WTC11 (cell line): ENCODE data around the gene SGPL1. TPM values are rescaled to one million over a fixed set of nuclear protein-coding genes. Genes with fewer than 3 reads are reported as not detected.

Experiments used
- ATAC-seq: fragments of 200-7000 bp; cut with Tn5 transposase; 2 replicates; pipeline ENCODE4 v1.10.0; 2021; ENCODE audit warnings: mild to moderate bottlenecking, moderate library complexity
- CTCF ChIA-PET: fragments of 300-600 bp; sonication (Branson Sonifier 250); formaldehyde crosslinking; loops from one replicate; lab custom pipeline; 2021; ENCODE audit warnings: antibody characterized with exemption; lab: Charles Lee
- POLR2A ChIA-PET: fragments of 350-600 bp; sonication (Branson Sonifier 250); formaldehyde crosslinking; loops from one replicate; lab custom pipeline; 2021; ENCODE audit warnings: antibody characterized with exemption; lab: Charles Lee
- DNase-seq: peaks from one replicate; pipeline ENCODE4 v3.0.0; 2021; ENCODE audit warnings: low spot score
- H3K27ac Mint-ChIP-seq: 2 replicates; pipeline ENCODE4 v1.8.0; 2021; ENCODE audit warnings: mixed read lengths
- H3K27me3 Mint-ChIP-seq: 2 replicates; pipeline ENCODE4 v1.8.0; 2021; ENCODE audit warnings: low read depth, mild to moderate bottlenecking, moderate library complexity, mixed read lengths
- H3K36me3 Mint-ChIP-seq: 2 replicates; pipeline ENCODE4 v1.8.0; 2021; ENCODE audit warnings: mixed read lengths
- H3K4me1 Mint-ChIP-seq: 2 replicates; pipeline ENCODE4 v1.8.0; 2022; ENCODE audit warnings: mixed read lengths
- H3K4me3 Mint-ChIP-seq: 2 replicates; pipeline ENCODE4 v1.8.0; 2021; ENCODE audit warnings: mild to moderate bottlenecking, moderate library complexity, mixed read lengths
- H3K9me3 Mint-ChIP-seq: 2 replicates; pipeline ENCODE4 v1.8.0; 2021; ENCODE audit warnings: mixed read lengths
- CREM ChIP-seq: sonication (generic); formaldehyde crosslinking; IDR thresholded peaks from 2 replicates; pipeline ENCODE4 v1.8.1; 2022; ENCODE audit warnings: mild to moderate bottlenecking, missing genetic modification reagents, moderate library complexity
- ELF4 ChIP-seq: sonication (generic); formaldehyde crosslinking; IDR thresholded peaks from 2 replicates; pipeline ENCODE4 v1.8.1; 2022; ENCODE audit warnings: low read depth, mild to moderate bottlenecking, moderate library complexity, missing genetic modification reagents
- EMX1 ChIP-seq: fragments of 250-450 bp; sonication (Bioruptor Pico); IDR thresholded peaks from 2 replicates; pipeline ENCODE4 v1.8.0; 2021; ENCODE audit warnings: mild to moderate bottlenecking
- FOXP1 ChIP-seq: sonication (generic); formaldehyde crosslinking; IDR thresholded peaks from 2 replicates; pipeline ENCODE4 v1.8.0; 2022; ENCODE audit warnings: missing genetic modification reagents, mild to moderate bottlenecking, moderate library complexity, borderline replicate concordance
- GTF2I ChIP-seq: fragments of 250-450 bp; sonication (Bioruptor Pico); conservative IDR thresholded peaks from 2 replicates; pipeline ENCODE4 v1.4.0; 2021; ENCODE audit warnings: mild to moderate bottlenecking
- JAZF1 ChIP-seq: fragments of 250-450 bp; sonication (Bioruptor Pico); IDR thresholded peaks from 2 replicates; pipeline ENCODE4 v1.9.0; 2021; ENCODE audit warnings: moderate library complexity, mild to moderate bottlenecking, inconsistent platforms
- MAX ChIP-seq: sonication (generic); formaldehyde crosslinking; IDR thresholded peaks from 2 replicates; pipeline ENCODE4 v1.8.0; 2022; ENCODE audit warnings: mild to moderate bottlenecking, missing genetic modification reagents
- MXD4 ChIP-seq: fragments of 250-450 bp; sonication (Bioruptor Pico); IDR thresholded peaks from 2 replicates; pipeline ENCODE4 v1.8.0; 2021; ENCODE audit warnings: mild to moderate bottlenecking, moderate library complexity, borderline replicate concordance
- NFYB ChIP-seq: sonication (generic); formaldehyde crosslinking; conservative IDR thresholded peaks from 2 replicates; pipeline ENCODE4 v1.8.0; 2022; ENCODE audit warnings: low read depth, missing genetic modification reagents
- PRDM15 ChIP-seq: sonication (generic); formaldehyde crosslinking; IDR thresholded peaks from 2 replicates; pipeline ENCODE4 v1.8.0; 2022; ENCODE audit warnings: missing genetic modification reagents
- RORB ChIP-seq: fragments of 250-450 bp; sonication (Bioruptor Pico); IDR thresholded peaks from 2 replicates; pipeline ENCODE4 v1.9.0; 2021; ENCODE audit warnings: mild to moderate bottlenecking
- TEAD1 ChIP-seq: sonication (generic); formaldehyde crosslinking; IDR thresholded peaks from 2 replicates; pipeline ENCODE4 v1.8.0; 2022; ENCODE audit warnings: mild to moderate bottlenecking, missing genetic modification reagents
- USF1 ChIP-seq: sonication (generic); formaldehyde crosslinking; IDR thresholded peaks from 2 replicates; pipeline ENCODE4 v1.8.0; 2022; ENCODE audit warnings: mild to moderate bottlenecking, missing genetic modification reagents
- ZMAT4 ChIP-seq: fragments of 250-450 bp; sonication (Bioruptor Pico); IDR thresholded peaks from 2 replicates; pipeline ENCODE4 v1.9.0; 2021; ENCODE audit warnings: mild to moderate bottlenecking
- ZNF219 ChIP-seq: sonication (generic); formaldehyde crosslinking; IDR thresholded peaks from 2 replicates; pipeline ENCODE4 v1.8.0; 2023; ENCODE audit warnings: missing genetic modification reagents, mild to moderate bottlenecking, borderline replicate concordance
- ZNF263 ChIP-seq: sonication (generic); formaldehyde crosslinking; IDR thresholded peaks from 2 replicates; pipeline ENCODE4 v1.8.1; 2022; ENCODE audit warnings: low read depth, mild to moderate bottlenecking, moderate library complexity, missing genetic modification reagents
- ZNF317 ChIP-seq: sonication (generic); formaldehyde crosslinking; IDR thresholded peaks from 2 replicates; pipeline ENCODE4 v1.8.1; 2023; ENCODE audit warnings: low read depth, mild to moderate bottlenecking, moderate library complexity, missing genetic modification reagents, borderline replicate concordance
- ZNF396 ChIP-seq: fragments of 250-450 bp; sonication (Bioruptor Pico); IDR thresholded peaks from 2 replicates; pipeline ENCODE4 v1.8.0; 2021; ENCODE audit warnings: mild to moderate bottlenecking, moderate library complexity, borderline replicate concordance
- ZNF532 ChIP-seq: fragments of 250-450 bp; sonication (Bioruptor Pico); IDR thresholded peaks from 2 replicates; pipeline ENCODE4 v1.9.0; 2021; ENCODE audit warnings: mild to moderate bottlenecking, borderline replicate concordance
- total RNA-seq: library from RNA; stranded (reverse); gene quantifications from 3 replicates; pipeline ENCODE4 v1.2.3, GENCODE V29; 2021

Gene SGPL1
- total RNA-seq, 1 experiment from 2014 or later: 44.6 TPM

GRCh38 chr10:70805619-70806215 is 10.0 kb upstream of the SGPL1 start:
- peaks cover 17% of the 10 kb centered on the region for H3K9me3 Mint-ChIP-seq
- H3K36me3 Mint-ChIP-seq: no peaks in the 10 kb centered on the region
- ChIA-PET POLR2A (interaction anchor here (0.7 kb wide), 1 partner anchor 8 kb away, joined by 3 read pairs; no protein-coding TSS in a partner anchor), CTCF (interaction anchor here (1.7 kb wide), 1 partner anchor 11 kb away, joined by 3 read pairs; no protein-coding TSS in a partner anchor)
- no peak overlapping the region for H3K4me3 Mint-ChIP-seq
- TF ChIP-seq ZNF219 (CRISPR knock-in tag) (no peak), JAZF1 (no peak), ELF4 (CRISPR knock-in tag) (no peak), ZNF317 (CRISPR knock-in tag) (no peak), ZNF396 (no peak), ZNF263 (CRISPR knock-in tag) (no peak), ZMAT4 (CRISPR knock-in tag) (no peak), ZNF532 (CRISPR knock-in tag) (no peak), TEAD1 (CRISPR knock-in tag) (no peak), USF1 (no peak), FOXP1 (no peak), CREM (CRISPR knock-in tag) (no peak), EMX1 (CRISPR knock-in tag) (no peak), MAX (CRISPR knock-in tag) (no peak), PRDM15 (CRISPR knock-in tag) (no peak), RORB (CRISPR knock-in tag) (no peak), MXD4 (CRISPR knock-in tag) (no peak), GTF2I (no peak), NFYB (no peak)
- DNase-seq (no peak), ATAC-seq (no peak)
- H3K27me3 Mint-ChIP-seq: peaks cover 2% of the 10 kb centered on the region
- no peak overlapping the region for H3K27ac Mint-ChIP-seq
- H3K4me1 Mint-ChIP-seq: peaks cover 20% of the 10 kb centered on the region
